CD14-positive monocyte (primary cell): ENCODE data around the gene MACROD2. TPM values are rescaled to one million over a fixed set of nuclear protein-coding genes. Genes with fewer than 3 reads are reported as not detected.

ENCODE experiments used
- DNase-seq, 3 donors: peaks; one replicate each; pipeline ENCODE4 v3.0.0-alpha.2; 2011 to 2022
- H2AFZ ChIP-seq: 2 replicates; pipeline ENCODE4 v1.6.0; 2012; ENCODE audit warnings: mild to moderate bottlenecking, low read depth, low read length, inconsistent platforms; ENCODE audit not compliant: insufficient read depth, poor library complexity, severe bottlenecking
- H3K27ac ChIP-seq, 2 donors: 1 replicate in 1 of 2; 2 replicates in 1 of 2; pipeline ENCODE4 v1.5.1; 2012 to 2013; ENCODE audit warnings: low read length in 2 of 2, control low read depth in 1 of 2, inconsistent platforms in 1 of 2, low read depth in 1 of 2, mild to moderate bottlenecking in 1 of 2
- H3K27me3 ChIP-seq, 2 donors: one replicate each; pipeline versions ENCODE4 v1.6.0 to v1.6.1; 2011 to 2013; ENCODE audit warnings: low read length in 2 of 2; ENCODE audit not compliant: control insufficient read depth in 2 of 2, insufficient read depth in 2 of 2
- H3K36me3 ChIP-seq, 2 donors: replicated peaks in 1 of 2; 1 replicate in 1 of 2; 2 replicates in 1 of 2; pipeline versions ENCODE4 v1.5.1 to v1.6.1; 2012 to 2013; ENCODE audit warnings: low read length in 2 of 2, control low read depth in 1 of 2, inconsistent platforms in 1 of 2, mild to moderate bottlenecking in 1 of 2; ENCODE audit not compliant: insufficient read depth in 2 of 2, control insufficient read depth in 1 of 2
- H3K4me1 ChIP-seq, 2 donors: 1 replicate in 1 of 2; 2 replicates in 1 of 2; pipeline versions ENCODE4 v1.5.1 to v1.6.1; 2012 to 2013; ENCODE audit warnings: low read length in 2 of 2, control low read depth in 1 of 2, inconsistent platforms in 1 of 2, mild to moderate bottlenecking in 1 of 2, moderate library complexity in 1 of 2; ENCODE audit not compliant: insufficient read depth in 2 of 2, control insufficient read depth in 1 of 2
- H3K4me2 ChIP-seq: replicated peaks from 2 replicates; pipeline ENCODE3; 2012; ENCODE audit warnings: low read length, moderate library complexity, mild to moderate bottlenecking; ENCODE audit not compliant: poor library complexity, severe bottlenecking; ENCODE audit errors: extremely low read depth
- H3K4me3 ChIP-seq, 3 experiments: fragments of 200-600 bp in 1 of 3; sonication (generic) in 1 of 3; replicated peaks in 1 of 3; 1 replicate in 2 of 3; 2 replicates in 1 of 3; pipeline ENCODE4 v1.5.1; 2011 to 2013; ENCODE audit warnings: low read length in 3 of 3, mild to moderate bottlenecking in 3 of 3, control low read depth in 2 of 3, low read depth in 2 of 3, inconsistent platforms in 1 of 3, moderate library complexity in 1 of 3
- H3K79me2 ChIP-seq: 2 replicates; pipeline ENCODE4 v1.6.0; 2012; ENCODE audit warnings: mild to moderate bottlenecking, control low read depth, inconsistent platforms, low read length, moderate library complexity; ENCODE audit not compliant: insufficient read depth
- H3K9ac ChIP-seq: 2 replicates; pipeline ENCODE4 v1.6.0; 2017; ENCODE audit warnings: low read length, mild to moderate bottlenecking; ENCODE audit not compliant: insufficient read depth, poor library complexity, severe bottlenecking
- H3K9me3 ChIP-seq, 2 donors: replicated peaks in 1 of 2; 1 replicate in 1 of 2; 2 replicates in 1 of 2; pipeline versions ENCODE4 v1.5.1 to v1.6.1; 2012 to 2013; ENCODE audit warnings: low read length in 2 of 2, control low read depth in 1 of 2; ENCODE audit not compliant: control insufficient read depth in 1 of 2, insufficient read depth in 1 of 2
- H4K20me1 ChIP-seq: 2 replicates; pipeline ENCODE4 v1.6.0; 2012; ENCODE audit warnings: mild to moderate bottlenecking, low read length, control low read depth, moderate library complexity; ENCODE audit not compliant: insufficient read depth
- H3K27ac Mint-ChIP-seq, 7 donors: one replicate each; pipeline ENCODE4 v1.8.0; 2020; ENCODE audit warnings: mild to moderate bottlenecking in 7 of 7, mixed read lengths in 7 of 7, moderate library complexity in 6 of 7, inconsistent platforms in 2 of 7
- H3K27me3 Mint-ChIP-seq, 3 donors: one replicate each; pipeline ENCODE4 v1.8.0; 2021 to 2022; ENCODE audit warnings: low read depth in 3 of 3, mild to moderate bottlenecking in 3 of 3, mixed read lengths in 3 of 3, moderate library complexity in 3 of 3, inconsistent platforms in 1 of 3
- H3K36me3 Mint-ChIP-seq, 2 donors: one replicate each; pipeline ENCODE4 v1.8.0; 2020; ENCODE audit warnings: mixed read lengths in 2 of 2, inconsistent platforms in 1 of 2, mild to moderate bottlenecking in 1 of 2
- H3K4me1 Mint-ChIP-seq: one replicate; pipeline ENCODE4 v1.8.0; 2020; ENCODE audit warnings: mild to moderate bottlenecking, mixed read lengths
- H3K4me3 Mint-ChIP-seq, 2 donors: one replicate each; pipeline ENCODE4 v1.8.0; 2020; ENCODE audit warnings: mild to moderate bottlenecking in 2 of 2, mixed read lengths in 2 of 2, moderate library complexity in 1 of 2
- H3K9me3 Mint-ChIP-seq, 7 donors: one replicate each; pipeline ENCODE4 v1.8.0; 2020 to 2022; ENCODE audit warnings: mixed read lengths in 7 of 7, mild to moderate bottlenecking in 6 of 7, moderate library complexity in 6 of 7, inconsistent platforms in 2 of 7
- CTCF ChIP-seq: fragments of 200-600 bp; IDR thresholded peaks from one replicate; pipeline ENCODE4 v1.8.0; 2022; ENCODE audit warnings: antibody characterized with exemption, mild to moderate bottlenecking
- WGBS: methylation state at CpG from one replicate; pipeline ENCODE4 v1.1.5; 2013; ENCODE audit warnings: missing lambda C conversion rate; ENCODE audit not compliant: insufficient coverage; 5-methylcytosine and 5-hydroxymethylcytosine counted together
- intact Hi-C, 2 donors: fragments of 100-400 bp; cut with micrococcal nuclease; formaldehyde crosslinking; loops; one replicate each; pipeline versions ENCODE4 v1.15.0 to v1.15.1; 2023
- polyA plus RNA-seq, 3 donors: library from polyadenylated mRNA; depleted of rRNA in 1 of 3; unstranded in 2 of 3; stranded (reverse) in 1 of 3; fragments of 300-500 nt in 2 of 3; fragments of >200 nt in 1 of 3; fragmentation: Illumina TruSeq in 2 of 3; gene quantifications; 1 replicate in 2 of 3; 2 replicates in 1 of 3; pipeline ENCODE4 v1.2.3, GENCODE V29; 2012 to 2021

Gene MACROD2
- polyA plus RNA-seq, 3 donors, result 0.23 TPM; not detected in 2

- H3K27me3 Mint-ChIP-seq, result peaks cover 2 to 3% (median 2%) of the 10 kb centered on the region in 3 donors
- H3K27ac ChIP-seq, result no peak overlapping the region
- no peaks in the 10 kb centered on the region for H3K36me3 ChIP-seq
- intact Hi-C loops, result no loop called here
- no peak overlapping the region for H3K4me2 ChIP-seq
- no peak overlapping the region for H2AFZ ChIP-seq
- no peaks in the 10 kb centered on the region for H3K4me1 Mint-ChIP-seq
- peaks cover 7 to 11% of the 10 kb centered on the region in 2 donors for H3K9me3 ChIP-seq
- peaks cover 5 to 25% (median 17%) of the 10 kb centered on the region in 7 donors for H3K9me3 Mint-ChIP-seq
- no peak overlapping the region for H3K4me3 ChIP-seq
- H4K20me1 ChIP-seq, result no peaks in the 10 kb centered on the region
- H3K4me1 ChIP-seq, result no peaks in the 10 kb centered on the region
- no peaks in the 10 kb centered on the region for H3K27me3 ChIP-seq
- no peak overlapping the region for H3K4me3 Mint-ChIP-seq
- TF ChIP-seq CTCF, result no peak
- no peaks in the 10 kb centered on the region for H3K79me2 ChIP-seq
- no peak overlapping the region for H3K9ac ChIP-seq
- no peaks in the 10 kb centered on the region for H3K36me3 Mint-ChIP-seq
- DNase-seq, result no peak
- no CpG with 5 or more reads among the region's 1 CpG for WGBS
- no peak overlapping the region for H3K27ac Mint-ChIP-seq
These were observed 1214.2 kb downstream of the MACROD2 start for GRCh38 chr20:15209537-15209936.

DNA sequence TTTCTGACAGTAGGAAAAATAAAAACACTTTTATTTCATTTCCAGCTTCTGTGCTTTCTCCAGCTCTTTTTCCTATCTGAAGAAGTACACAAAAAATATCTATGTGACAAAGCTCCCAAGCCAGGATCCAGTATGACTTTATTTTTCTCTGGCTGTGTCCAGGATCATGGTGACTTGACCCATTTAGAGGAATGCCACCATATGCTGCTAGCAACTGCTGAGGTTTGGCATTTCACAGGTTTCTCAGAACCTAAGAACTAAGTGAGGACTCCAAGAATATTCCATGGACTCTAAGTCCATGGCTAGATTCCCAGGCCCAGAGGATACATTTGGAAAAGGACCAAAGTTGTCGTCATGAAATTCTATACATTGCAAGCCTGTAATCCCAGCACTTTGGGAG is 1218.7 kb downstream of the MACROD2 start:
- Histone ChIP-seq H3K27ac (no peak overlapping the region), H3K4me1 (no peaks in the 10 kb centered on the region), H3K9me3 (no peaks in the 10 kb centered on the region), H3K9ac (no peak overlapping the region), H3K79me2 (no peaks in the 10 kb centered on the region), H3K27me3 (no peaks in the 10 kb centered on the region), H3K4me2 (no peak overlapping the region), H3K4me3 (no peak overlapping the region), H4K20me1 (no peaks in the 10 kb centered on the region), H3K36me3 (no peaks in the 10 kb centered on the region), H2AFZ (no peak overlapping the region)
- Mint-ChIP-seq H3K4me1 (no peaks in the 10 kb centered on the region), H3K27me3 (peaks cover 0 to 3% (median 2%) of the 10 kb centered on the region in 3 donors), H3K27ac (no peak overlapping the region), H3K4me3 (no peak overlapping the region), H3K36me3 (no peaks in the 10 kb centered on the region), H3K9me3 (peaks cover 2 to 18% (median 5%) of the 10 kb centered on the region in 7 donors)
- intact Hi-C loops, result no loop called here
- TF ChIP-seq CTCF, result no peak
- WGBS, result no CpG with 5 or more reads among the region's 1 CpG
- no peak for DNase-seq
